HG03575 (cell line): ENCODE data around the gene KLHL22.
"Not testable (repeated sequence)": the region's sequence is repeated elsewhere in the genome, so short reads cannot be mapped to it uniquely, and the experiment has no call there.

Experiments
- ATAC-seq: cut with Tn5 transposase; IDR thresholded peaks from one replicate; pipeline ENCODE4 v1.9.1; 2021; ENCODE audit not compliant: unreplicated experiment, insufficient number of reproducible peaks, low FRiP score; ENCODE audit errors: extremely low read depth

The KLHL22 gene

GRCh38 chr22:20427104-20427944 is 68.3 kb downstream of the KLHL22 start:
- no peak for ATAC-seq

- ATAC-seq: no peak
These were observed 69.4 kb downstream of the KLHL22 start for GRCh38 chr22:20426259-20426615.

DNA sequence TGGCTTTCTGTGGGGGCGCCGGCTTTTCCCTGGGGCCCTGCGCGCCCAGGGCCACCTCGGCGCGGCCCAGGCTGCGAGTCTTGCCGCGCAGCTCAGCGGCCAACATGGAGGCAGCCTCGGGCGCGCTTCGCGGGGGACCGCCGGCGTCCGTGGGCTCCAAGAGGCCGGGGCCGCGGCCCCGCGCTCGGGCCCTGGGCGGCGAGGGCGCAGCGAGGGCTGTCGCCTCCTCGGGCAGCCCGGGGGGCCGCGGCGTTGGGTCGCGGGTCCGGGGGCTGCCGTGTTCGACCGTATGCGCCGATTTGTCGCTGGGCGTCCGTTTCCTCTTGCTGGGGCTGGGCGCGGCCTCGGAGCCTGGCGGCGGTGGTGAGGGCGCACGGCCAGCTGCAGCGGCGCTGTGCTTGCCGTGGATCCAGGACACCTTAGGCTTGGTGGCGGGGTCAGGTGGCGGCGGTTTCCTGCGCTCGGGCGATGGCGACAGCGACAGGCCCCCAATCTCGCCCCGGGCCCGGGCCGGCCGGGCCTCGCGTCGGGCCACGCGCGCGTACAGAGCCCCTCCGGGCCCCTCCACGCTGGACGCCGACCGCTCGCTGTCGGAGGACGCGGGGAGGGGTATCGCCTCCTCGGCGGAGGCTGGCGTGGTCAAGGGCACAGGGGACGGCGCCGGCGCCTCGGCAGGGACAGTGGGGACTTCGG is 69.9 kb downstream of the KLHL22 start:
- no peak for ATAC-seq

DNA sequence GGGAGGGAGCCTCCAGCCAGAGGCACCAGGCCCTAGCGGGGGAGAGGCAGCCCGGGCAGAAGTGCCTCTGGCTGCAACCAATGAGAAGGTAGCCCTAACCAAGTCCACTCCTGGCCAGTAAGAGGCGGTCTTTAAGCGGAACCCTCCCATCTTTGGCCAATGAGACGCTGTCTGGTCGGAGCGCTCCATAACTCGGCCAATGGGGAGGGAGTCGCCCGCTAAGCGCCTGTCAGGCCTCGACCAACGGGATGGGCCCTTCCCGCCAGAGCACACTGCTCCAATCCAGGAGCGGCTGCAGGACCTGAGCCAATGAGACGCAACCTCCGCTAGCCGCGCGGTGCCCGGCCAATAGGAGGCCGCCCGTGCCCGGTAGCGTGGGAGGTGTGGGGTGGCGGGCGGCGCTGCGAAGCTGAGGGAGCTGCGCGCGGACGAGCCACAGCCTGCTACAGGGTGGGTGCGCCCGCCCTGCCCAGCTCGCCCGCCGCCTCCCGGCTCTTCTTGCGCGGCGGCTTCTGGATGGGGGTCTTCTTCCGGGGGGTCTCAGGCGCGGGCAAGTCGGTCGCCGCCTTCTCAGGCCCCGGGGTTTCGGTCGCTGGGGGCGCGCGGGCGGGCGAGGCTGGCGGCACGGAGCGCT is 70.5 kb downstream of the KLHL22 start:
- no peak for ATAC-seq

DNA sequence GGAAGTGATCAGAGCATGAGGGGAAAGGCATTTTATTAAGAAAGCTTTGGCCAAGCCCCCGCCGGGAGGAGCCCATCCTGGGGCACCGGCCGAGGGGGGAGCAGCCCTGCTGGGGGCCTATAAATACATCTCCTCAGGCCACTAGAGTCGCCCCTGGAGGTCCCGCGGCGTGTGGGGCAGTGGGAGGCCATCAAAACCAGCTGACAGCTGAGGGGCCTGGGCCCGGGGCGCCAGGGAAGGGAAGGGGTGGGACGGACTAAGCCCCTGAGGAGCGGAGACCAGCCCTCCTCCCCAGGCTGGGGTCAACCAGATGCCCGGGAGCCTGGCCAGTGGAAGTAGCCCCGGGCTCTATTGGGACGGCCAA is 71.0 kb downstream of the KLHL22 start:
- no peak for ATAC-seq

DNA sequence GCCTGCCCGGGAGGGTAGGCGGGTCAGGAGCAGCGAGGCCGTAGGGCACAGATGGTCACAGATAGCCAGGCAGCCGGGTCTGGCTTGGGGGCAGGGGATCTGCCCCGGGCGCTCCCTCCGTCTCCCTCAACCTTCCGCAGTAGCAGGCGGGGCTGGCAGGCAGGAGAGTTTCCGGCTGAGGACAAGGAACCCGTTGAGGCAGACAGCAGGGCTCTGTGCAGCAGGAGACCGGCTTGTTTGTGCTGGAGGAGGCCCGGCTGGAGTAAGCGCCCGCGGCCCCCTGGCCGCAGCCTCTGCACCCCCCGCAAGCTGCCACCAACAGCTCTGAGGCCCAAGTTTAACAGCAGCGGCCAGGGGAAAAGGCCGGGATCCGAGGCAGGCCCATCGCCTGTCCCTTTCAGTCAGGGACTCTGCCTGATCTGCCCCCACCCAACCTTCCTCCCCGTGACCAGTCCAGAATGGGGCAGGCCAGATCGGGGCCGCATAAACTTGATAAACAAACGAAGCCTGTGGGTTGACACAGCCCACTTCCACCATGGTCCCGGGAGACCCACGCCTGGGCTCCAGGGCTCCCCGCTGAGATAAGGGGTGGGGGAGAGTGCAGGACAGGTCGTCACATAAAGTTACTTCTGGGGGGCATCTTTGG is 71.6 kb downstream of the KLHL22 start:
- ATAC-seq: no peak

- no peak for ATAC-seq
These were observed 72.3 kb downstream of the KLHL22 start for GRCh38 chr22:20423008-20423905.

- ATAC-seq: no peak
These were observed 73.2 kb downstream of the KLHL22 start for GRCh38 chr22:20422271-20423007.

DNA sequence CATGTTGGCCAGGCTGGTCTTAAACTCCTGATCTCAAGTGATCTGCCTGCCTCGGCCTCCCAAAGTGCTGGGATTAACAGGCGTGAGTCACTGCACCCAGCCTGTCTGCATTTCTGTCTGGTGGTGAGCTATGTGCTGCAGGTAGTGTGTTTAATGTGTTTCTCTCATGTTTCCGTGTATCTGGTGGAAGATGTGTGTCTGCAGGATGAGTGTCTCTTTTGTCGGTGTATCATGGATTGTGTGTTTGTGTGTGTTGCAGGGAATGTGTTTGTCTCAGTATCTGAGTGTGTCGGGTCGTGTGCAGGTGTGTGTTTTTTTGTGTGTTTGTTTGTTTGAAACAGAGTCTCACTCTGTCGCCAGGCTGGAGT is 74.1 kb downstream of the KLHL22 start:
- no peak for ATAC-seq

- ATAC-seq: no peak
These were observed 75.3 kb downstream of the KLHL22 start for GRCh38 chr22:20420157-20420842.

DNA sequence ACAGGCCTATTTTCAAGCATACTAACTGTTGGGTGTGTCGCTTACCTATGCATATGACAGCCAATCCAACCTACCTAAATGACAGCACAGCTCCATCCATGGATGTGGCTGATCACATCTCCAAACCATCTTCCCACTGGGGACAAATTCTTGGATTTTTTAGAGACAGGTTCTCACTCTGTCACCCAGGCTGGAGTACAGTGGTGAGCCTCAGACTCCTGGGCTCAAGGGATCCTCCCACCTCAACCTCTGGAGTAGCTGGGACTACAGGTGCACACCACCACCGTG is 76.0 kb downstream of the KLHL22 start:
- no peak for ATAC-seq

DNA sequence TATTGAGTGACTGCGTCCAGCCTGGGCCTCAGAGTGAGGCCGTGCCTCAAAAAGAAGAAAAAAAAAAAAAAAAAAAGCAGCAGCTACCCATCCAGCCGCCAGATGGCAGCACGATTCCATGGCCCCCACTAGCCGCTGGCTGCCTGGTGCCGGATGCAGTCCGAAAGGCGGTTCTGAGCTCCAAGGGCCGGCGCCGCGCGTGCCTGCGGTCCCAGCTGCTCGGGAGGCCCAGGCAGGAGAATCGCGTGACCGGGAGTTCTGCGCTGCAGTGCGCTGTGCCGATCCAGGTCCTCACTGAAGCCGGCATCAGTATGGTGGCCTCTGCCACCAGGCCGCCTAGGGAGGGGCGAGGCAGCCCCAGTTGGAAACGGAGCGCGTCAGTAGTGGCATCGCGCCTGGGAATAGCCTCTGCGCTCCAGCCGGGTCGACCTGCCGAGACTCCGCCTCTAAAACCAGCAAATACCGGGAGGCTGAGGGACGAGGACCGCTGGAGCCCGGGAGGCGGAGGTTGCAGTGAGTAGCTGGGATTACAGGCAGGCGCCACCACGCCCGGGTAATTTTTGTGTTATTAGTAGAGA is 77.3 kb downstream of the KLHL22 start:
- ATAC-seq: no peak

GRCh38 chr22:20415699-20416098 is 79.9 kb downstream of the KLHL22 start:
- not testable (repeated sequence) for ATAC-seq

DNA sequence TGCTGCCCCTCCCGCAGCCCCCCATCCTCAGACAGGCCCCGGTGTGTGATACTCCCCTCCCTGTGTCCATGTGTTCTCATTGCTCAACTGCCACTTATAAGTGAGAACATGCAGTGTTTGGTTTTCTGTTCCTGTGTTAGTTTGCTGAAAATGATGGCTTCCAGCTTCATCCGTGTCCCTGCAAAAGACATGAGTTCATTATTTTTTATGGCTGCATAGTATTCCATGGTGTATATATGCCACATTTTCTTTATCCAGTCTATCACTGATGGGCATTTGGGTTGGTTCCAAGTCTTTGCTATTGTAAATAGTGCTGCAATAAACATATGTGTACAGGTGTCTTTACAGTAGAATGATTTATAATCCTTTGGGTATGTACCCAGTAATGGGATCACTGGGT is 80.4 kb downstream of the KLHL22 start:
- ATAC-seq: not testable (repeated sequence)

GRCh38 chr22:20414450-20414849 is 81.1 kb downstream of the KLHL22 start:
- ATAC-seq: no peak

DNA sequence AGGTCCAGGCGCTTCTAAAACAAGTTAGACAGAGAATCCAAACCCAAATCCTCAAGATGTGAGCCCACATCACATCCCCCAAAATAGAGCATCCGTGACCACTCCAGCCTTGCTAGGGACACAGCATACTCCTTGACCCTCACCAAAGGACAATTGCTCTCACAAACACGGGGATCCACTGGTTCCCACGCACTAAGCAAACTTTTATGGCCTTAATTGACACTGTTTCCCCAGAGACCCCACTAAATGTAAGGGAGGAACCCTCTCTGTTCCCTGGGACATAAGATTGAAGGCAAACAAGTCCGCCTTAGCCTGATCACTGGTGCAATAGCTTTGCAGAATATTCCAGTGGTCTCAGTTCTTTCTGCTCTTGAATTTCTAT is 81.5 kb downstream of the KLHL22 start:
- no peak for ATAC-seq

DNA sequence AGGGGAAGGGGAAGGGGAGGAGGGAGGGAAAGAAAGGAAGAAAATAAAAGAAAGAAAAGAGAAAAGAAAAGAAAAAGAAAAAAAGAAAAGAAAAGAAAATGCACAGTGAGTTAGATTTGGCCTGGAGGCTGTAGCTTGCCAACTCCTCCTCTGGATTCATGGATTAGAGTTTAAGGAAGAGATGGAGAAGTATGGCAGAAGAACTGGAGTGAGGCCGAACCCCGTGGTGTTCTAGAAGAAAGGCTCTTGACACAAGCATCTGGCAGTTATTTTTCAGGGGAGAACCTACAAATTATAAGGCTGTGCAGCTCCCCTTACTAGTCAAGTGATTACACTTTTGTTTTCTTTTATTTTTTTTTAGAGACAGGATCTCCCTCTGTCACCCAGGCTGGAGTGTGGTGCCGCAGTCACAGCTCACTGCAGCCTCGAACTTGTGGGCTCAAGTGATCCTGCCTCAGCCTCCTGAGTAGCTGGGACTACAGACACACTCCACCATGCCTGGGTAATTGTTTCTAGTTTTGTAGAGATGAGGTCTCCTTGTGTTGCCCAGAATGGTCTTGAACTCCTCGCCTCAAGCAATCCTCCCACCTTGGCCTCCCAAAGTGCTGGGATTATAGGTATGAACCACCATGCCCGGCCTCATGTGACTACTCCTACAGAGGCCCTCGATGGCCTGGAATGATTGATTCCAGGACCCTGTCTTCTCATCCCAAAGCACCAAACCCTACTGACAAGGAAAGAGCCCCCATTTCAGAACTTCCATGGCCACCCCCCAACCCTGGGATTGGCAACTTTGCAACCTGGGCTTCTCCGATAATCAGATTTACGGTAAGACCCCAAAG is 82.2 kb downstream of the KLHL22 start:
- no peak for ATAC-seq
